SH-SY5Y (cell line): ENCODE data around the gene WDFY3.

Source experiments
- GATA2 ChIP-seq: IDR thresholded peaks from 2 replicates; pipeline ENCODE4 v1.6.1; 2011; ENCODE audit warnings: mild to moderate bottlenecking, low read depth, low read length
- GATA3 ChIP-seq: IDR thresholded peaks from 2 replicates; pipeline ENCODE4 v1.6.1; 2011; ENCODE audit warnings: low read depth, mild to moderate bottlenecking, low read length, moderate library complexity

GRCh38 chr4:84952776-84953175, 13.7 kb downstream of the WDFY3 start:
- TF ChIP-seq GATA3, result no peak
- TF ChIP-seq GATA2, result no peak
